Natural killer cell (primary cell): ENCODE results near the gene CMTM3. TPM values are rescaled to one million over a fixed set of nuclear protein-coding genes. Genes with fewer than 3 reads are reported as not detected.

ENCODE experiments used
- ATAC-seq, 3 donors: fragments of 150-1000 bp in 2 of 3; fragments of 200-7000 bp in 1 of 3; cut with Tn5 transposase; 1 replicate in 1 of 3; 2 replicates in 2 of 3; pipeline ENCODE4 v1.10.0; 2021; ENCODE audit warnings: mild to moderate bottlenecking in 2 of 3, moderate library complexity in 2 of 3
- DNase-seq, 2 donors: peaks; one replicate each; pipeline versions ENCODE4 v3.0.0 to v3.0.0-alpha.2; 2013 to 2021; ENCODE audit warnings: mixed read lengths in 1 of 2
- H3K27ac ChIP-seq: one replicate; pipeline ENCODE4 v1.5.1; 2013; ENCODE audit warnings: mild to moderate bottlenecking, low read length
- H3K27me3 ChIP-seq: one replicate; pipeline ENCODE4 v1.6.1; 2013; ENCODE audit warnings: low read length; ENCODE audit not compliant: control insufficient read depth, insufficient read depth
- H3K36me3 ChIP-seq: one replicate; pipeline ENCODE4 v1.6.1; 2013; ENCODE audit warnings: low read length; ENCODE audit not compliant: control insufficient read depth, insufficient read depth
- H3K4me1 ChIP-seq: one replicate; pipeline ENCODE4 v1.6.1; 2013; ENCODE audit warnings: low read length; ENCODE audit not compliant: control insufficient read depth, insufficient read depth
- H3K4me3 ChIP-seq: one replicate; pipeline ENCODE4 v1.5.1; 2013; ENCODE audit warnings: low read length
- H3K9me3 ChIP-seq: one replicate; pipeline ENCODE4 v1.6.1; 2013; ENCODE audit warnings: low read length; ENCODE audit not compliant: control insufficient read depth, insufficient read depth
- H3K27ac Mint-ChIP-seq, 2 donors: one replicate each; pipeline ENCODE4 v1.8.0; 2022; ENCODE audit warnings: mild to moderate bottlenecking in 2 of 2, mixed read lengths in 2 of 2, moderate library complexity in 1 of 2
- H3K27me3 Mint-ChIP-seq, 2 donors: one replicate each; pipeline ENCODE4 v1.8.0; 2022; ENCODE audit warnings: low read depth in 2 of 2, mixed read lengths in 2 of 2
- H3K36me3 Mint-ChIP-seq: one replicate; pipeline ENCODE4 v1.8.0; 2022; ENCODE audit warnings: mixed read lengths
- H3K4me1 Mint-ChIP-seq, 2 donors: one replicate each; pipeline ENCODE4 v1.8.0; 2022; ENCODE audit warnings: mixed read lengths in 2 of 2
- H3K4me3 Mint-ChIP-seq: one replicate; pipeline ENCODE4 v1.8.0; 2022; ENCODE audit warnings: mild to moderate bottlenecking, moderate library complexity, mixed read lengths
- H3K9me3 Mint-ChIP-seq, 2 donors: one replicate each; pipeline ENCODE4 v1.8.0; 2022; ENCODE audit warnings: mixed read lengths in 2 of 2
- WGBS: methylation state at CpG from one replicate; pipeline ENCODE4 v1.1.7; 2013; ENCODE audit warnings: missing lambda C conversion rate; ENCODE audit not compliant: insufficient coverage; 5-methylcytosine and 5-hydroxymethylcytosine counted together
- intact Hi-C: fragments of 100-400 bp; cut with micrococcal nuclease; formaldehyde crosslinking; loops from one replicate; pipeline ENCODE4 v1.14.2; 2022
- total RNA-seq, 4 donors: library from RNA; stranded (reverse); fragments of 120-200 nt in 1 of 4; gene quantifications; one replicate each; pipeline versions ENCODE4 v1.2.3 to v1.2.4, GENCODE V29; 2013 to 2022
- TF ChIP-seq, protein P1 (sequence below): fragments of 200-600 bp; IDR thresholded peaks from one replicate; pipeline ENCODE4 v1.8.0; 2022; ENCODE audit warnings: antibody characterized with exemption

CMTM3 gene
- total RNA-seq, 3 donors from 2014 or later (not counting 1 experiment from before 2014, with no cell fraction given) = 68.2 to 86.4 (median 85.0) TPM

GRCh38 chr16:66651965-66652364 is 47.5 kb downstream of the CMTM3 start:
- Mint-ChIP-seq H3K27me3 (peaks cover 5 to 14% of the 10 kb centered on the region in 2 donors), H3K36me3 (no peaks in the 10 kb centered on the region), H3K27ac (no peak overlapping the region), H3K9me3 (no peaks in the 10 kb centered on the region), H3K4me1 (peaks cover 9 to 10% of the 10 kb centered on the region in 2 donors), H3K4me3 (no peak overlapping the region)
- H3K4me3 ChIP-seq = no peak overlapping the region
- no peaks in the 10 kb centered on the region for H3K36me3 ChIP-seq
- no peaks in the 10 kb centered on the region for H3K9me3 ChIP-seq
- H3K27ac ChIP-seq = no peak overlapping the region
- H3K4me1 ChIP-seq = peaks cover 8% of the 10 kb centered on the region
- intact Hi-C loops = no loop called here
- DNase-seq = no peak
- TF ChIP-seq, protein P1, sequence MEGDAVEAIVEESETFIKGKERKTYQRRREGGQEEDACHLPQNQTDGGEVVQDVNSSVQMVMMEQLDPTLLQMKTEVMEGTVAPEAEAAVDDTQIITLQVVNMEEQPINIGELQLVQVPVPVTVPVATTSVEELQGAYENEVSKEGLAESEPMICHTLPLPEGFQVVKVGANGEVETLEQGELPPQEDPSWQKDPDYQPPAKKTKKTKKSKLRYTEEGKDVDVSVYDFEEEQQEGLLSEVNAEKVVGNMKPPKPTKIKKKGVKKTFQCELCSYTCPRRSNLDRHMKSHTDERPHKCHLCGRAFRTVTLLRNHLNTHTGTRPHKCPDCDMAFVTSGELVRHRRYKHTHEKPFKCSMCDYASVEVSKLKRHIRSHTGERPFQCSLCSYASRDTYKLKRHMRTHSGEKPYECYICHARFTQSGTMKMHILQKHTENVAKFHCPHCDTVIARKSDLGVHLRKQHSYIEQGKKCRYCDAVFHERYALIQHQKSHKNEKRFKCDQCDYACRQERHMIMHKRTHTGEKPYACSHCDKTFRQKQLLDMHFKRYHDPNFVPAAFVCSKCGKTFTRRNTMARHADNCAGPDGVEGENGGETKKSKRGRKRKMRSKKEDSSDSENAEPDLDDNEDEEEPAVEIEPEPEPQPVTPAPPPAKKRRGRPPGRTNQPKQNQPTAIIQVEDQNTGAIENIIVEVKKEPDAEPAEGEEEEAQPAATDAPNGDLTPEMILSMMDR = no peak
- ATAC-seq = no peak
- 92% methylated on average over 6 of the region's 6 CpGs for WGBS
- no peaks in the 10 kb centered on the region for H3K27me3 ChIP-seq

DNA sequence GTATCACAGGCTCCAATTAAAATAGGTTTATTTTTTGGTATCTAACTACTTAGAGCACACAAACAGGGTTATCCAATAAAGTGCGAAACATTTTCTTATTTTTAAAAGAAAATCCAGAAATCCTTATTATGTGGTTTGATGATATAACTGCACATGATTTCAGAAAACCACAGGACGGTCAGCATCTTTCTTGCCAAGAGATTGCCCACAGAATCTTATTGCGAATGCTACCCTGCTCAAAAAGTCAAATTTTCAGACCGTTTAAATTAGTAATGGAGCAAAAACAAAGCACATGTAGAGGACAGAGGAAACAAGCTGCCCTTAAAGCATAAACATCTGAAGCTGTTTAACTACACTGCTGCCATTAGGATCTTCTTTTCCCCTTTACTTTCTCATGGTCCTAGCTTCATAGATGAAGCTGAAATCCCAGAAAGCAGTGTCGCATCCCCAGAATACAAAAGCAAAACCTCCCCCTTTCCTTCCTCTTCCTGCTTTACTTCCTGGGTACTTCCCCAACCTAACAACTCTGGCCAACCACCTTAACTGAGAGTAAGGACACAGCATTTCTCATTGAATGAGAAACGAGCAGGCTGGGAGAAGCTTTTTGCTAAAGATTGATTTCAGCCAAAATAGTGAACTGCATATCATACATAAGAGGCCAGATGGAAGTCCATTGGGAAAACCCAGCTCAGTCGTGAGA is 48.3 kb downstream of the CMTM3 start:
- Mint-ChIP-seq H3K36me3 (no peaks in the 10 kb centered on the region), H3K27ac (no peak overlapping the region), H3K4me1 (peaks cover 9 to 10% of the 10 kb centered on the region in 2 donors), H3K9me3 (no peaks in the 10 kb centered on the region), H3K4me3 (no peak overlapping the region), H3K27me3 (peaks cover 5 to 14% of the 10 kb centered on the region in 2 donors)
- no peak overlapping the region for H3K4me3 ChIP-seq
- TF ChIP-seq, protein P1 = no peak
- H3K4me1 ChIP-seq = peaks cover 8% of the 10 kb centered on the region
- H3K36me3 ChIP-seq = no peaks in the 10 kb centered on the region
- H3K9me3 ChIP-seq = no peaks in the 10 kb centered on the region
- ATAC-seq (no peak), DNase-seq (no peak)
- intact Hi-C loops = no loop called here
- 85% methylated on average over 5 of the region's 7 CpGs for WGBS
- no peaks in the 10 kb centered on the region for H3K27me3 ChIP-seq
- H3K27ac ChIP-seq = no peak overlapping the region

DNA sequence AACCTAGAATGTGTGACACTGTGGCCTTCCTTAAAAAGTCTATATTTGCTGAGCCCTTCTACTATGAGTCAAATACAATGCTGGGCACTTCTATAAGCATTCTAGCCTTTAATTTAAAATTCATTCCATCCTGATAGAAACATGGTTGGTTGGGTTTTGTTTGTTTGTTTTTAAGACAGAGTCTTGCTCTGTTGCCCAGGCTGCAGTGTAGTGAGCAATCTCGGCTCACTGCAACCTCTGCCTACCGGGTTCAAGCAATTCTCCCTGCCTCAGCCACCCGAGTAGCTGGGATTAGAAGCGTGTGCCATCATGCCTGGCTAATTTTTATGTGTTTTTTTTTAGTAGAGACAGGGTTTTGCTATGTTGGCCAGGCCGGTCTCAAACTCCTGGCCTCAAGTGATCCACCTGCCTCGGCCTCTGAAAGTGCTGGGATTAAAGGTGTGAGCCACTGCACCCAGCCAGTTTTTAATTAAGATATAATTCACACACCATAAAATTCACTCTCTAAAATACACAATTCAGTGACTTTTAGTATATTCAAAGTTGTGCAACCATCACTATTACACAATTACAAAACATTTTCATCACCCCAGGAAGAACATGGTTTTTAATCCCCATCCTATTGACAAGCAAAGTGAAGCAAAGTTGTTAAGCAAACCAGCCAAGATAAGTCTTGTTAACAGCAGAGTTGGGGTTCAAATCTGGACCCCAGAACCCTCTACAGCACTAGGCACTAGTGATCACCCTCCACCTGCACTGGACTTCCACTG is 49.3 kb downstream of the CMTM3 start:
- H3K27me3 ChIP-seq = no peaks in the 10 kb centered on the region
- peaks cover 8% of the 10 kb centered on the region for H3K4me1 ChIP-seq
- no peak overlapping the region for H3K27ac ChIP-seq
- intact Hi-C loops = no loop called here
- no peaks in the 10 kb centered on the region for H3K9me3 ChIP-seq
- Mint-ChIP-seq H3K4me1 (peaks cover 9 to 10% of the 10 kb centered on the region in 2 donors), H3K36me3 (no peaks in the 10 kb centered on the region), H3K27ac (no peak overlapping the region), H3K4me3 (no peak overlapping the region), H3K27me3 (peaks cover 10 to 19% of the 10 kb centered on the region in 2 donors), H3K9me3 (no peaks in the 10 kb centered on the region)
- no peak overlapping the region for H3K4me3 ChIP-seq
- TF ChIP-seq, protein P1 = no peak
- ATAC-seq = no peak
- no peak for DNase-seq
- 92% methylated on average over 6 of the region's 6 CpGs for WGBS
- H3K36me3 ChIP-seq = no peaks in the 10 kb centered on the region
